Measurements from ENCODE around the gene RHBDF1. TPM values are rescaled to one million over a fixed set of nuclear protein-coding genes. Genes with fewer than 3 reads are reported as not detected.

Gene RHBDF1
- total and polyA plus RNA-seq, 9 of the 15 experiments (the other 6 are each of a cell fraction or from before 2014, with no cell fraction given): 1.0 to 8.2 (median 4.2) TPM

DNA sequence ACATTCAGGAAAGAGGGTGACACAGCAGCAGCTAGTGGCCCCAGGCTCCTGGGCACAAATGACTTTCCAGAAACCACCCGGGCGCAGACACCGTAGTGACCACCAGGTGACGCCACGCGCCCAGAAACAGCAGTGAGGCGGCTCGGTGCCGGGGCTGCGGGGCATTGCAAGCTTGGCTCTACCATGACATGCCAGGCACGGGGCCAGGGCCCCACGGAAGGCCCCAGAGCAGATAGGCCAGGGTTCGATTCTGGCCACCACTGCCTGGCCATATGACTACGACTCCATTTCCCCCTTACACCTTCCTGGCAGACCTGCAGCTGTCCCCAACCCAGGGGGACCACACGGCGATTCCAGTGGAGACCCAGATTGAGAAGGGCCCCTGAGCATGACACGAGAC, 6.7 kb downstream of the RHBDF1 start (continued):
- TF ChIP-seq GABPB1 (CRISPR knock-in tag; IDR thresholded peaks at IDR 0.05) (peak; percentile 60; the same call in 1 of the 2 replicates), C11orf30 (IDR thresholded peaks at IDR 0.05; ENCODE audit: low read depth) (no peak), RUNX1 (IDR thresholded peaks at IDR 0.05; ENCODE audit: low read depth) (no peak), CEBPG (CRISPR knock-in tag; IDR thresholded peaks at IDR 0.05) (no peak), CEBPG (tag; conservative IDR thresholded peaks at IDR 0.05 in 1 of 2, IDR thresholded peaks at IDR 0.05 in 1 of 2) (no peak), ATF1 (CRISPR knock-in tag; IDR thresholded peaks at IDR 0.05) (no peak), ATF1 (tag; IDR thresholded peaks at IDR 0.05) (peak; percentile 36; the same call in 1 of the 2 replicates), NR1H2 (CRISPR knock-in tag; IDR thresholded peaks at IDR 0.05) (no peak), ZBED1 (IDR thresholded peaks at IDR 0.05) (no peak), ZNF12 (CRISPR knock-in tag; IDR thresholded peaks at IDR 0.05) (no peak), ZNF277 (CRISPR knock-in tag; IDR thresholded peaks at IDR 0.05; ENCODE audit: borderline replicate concordance) (no peak), ZNF79 (CRISPR knock-in tag; IDR thresholded peaks at IDR 0.05; ENCODE audit: low read depth) (no peak), ELF4 (CRISPR knock-in tag; IDR thresholded peaks at IDR 0.05) (no peak), CTBP1 (IDR thresholded peaks at IDR 0.05; ENCODE audit: borderline replicate concordance) (peak; percentile 68), TCFL5 (CRISPR knock-in tag; conservative IDR thresholded peaks at IDR 0.05) (no peak), CBX3 (IDR thresholded peaks at IDR 0.05; ENCODE audit: borderline replicate concordance in 1 of 2, low read length in 2 of 2) (no peak), ZFP1 (CRISPR knock-in tag; IDR thresholded peaks at IDR 0.05) (no peak), MAFG (tag; conservative IDR thresholded peaks at IDR 0.05) (0 out of 2 replicates have a peak, but pooled peaks have one; percentile 6), RB1 (IDR thresholded peaks at IDR 0.05; ENCODE audit: low read depth) (peak; percentile 80), JUND (IDR thresholded peaks at IDR 0.05; ENCODE audit: borderline replicate concordance, low read depth, low read length) (peak; percentile 57), JUND (tag; IDR thresholded peaks at IDR 0.05; ENCODE audit: borderline replicate concordance, low read depth, low read length) (no peak; the same call in 2 of the 3 replicates), ZNF316 (IDR thresholded peaks at IDR 0.05) (no peak), KLF1 (tag; IDR thresholded peaks at IDR 0.05) (no peak), SMC3 (conservative IDR thresholded peaks at IDR 0.05; ENCODE audit: insufficient read depth, low read depth, low read length) (peak; percentile 99), NELFE (IDR thresholded peaks at IDR 0.05; ENCODE audit: insufficient read depth, insufficient read length) (no peak), SNIP1 (IDR thresholded peaks at IDR 0.05; ENCODE audit: low read depth) (no peak), GTF2B (IDR thresholded peaks at IDR 0.05; ENCODE audit: extremely low read depth, insufficient read length) (no peak), ZNF224 (CRISPR knock-in tag; IDR thresholded peaks at IDR 0.05) (no peak)
- TF ChIP-seq, protein P1, sequence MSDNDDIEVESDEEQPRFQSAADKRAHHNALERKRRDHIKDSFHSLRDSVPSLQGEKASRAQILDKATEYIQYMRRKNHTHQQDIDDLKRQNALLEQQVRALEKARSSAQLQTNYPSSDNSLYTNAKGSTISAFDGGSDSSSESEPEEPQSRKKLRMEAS (CRISPR knock-in tag; IDR thresholded peaks at IDR 0.05): 0 out of 2 replicates have a peak, but pooled peaks have one; percentile 14
- TF ChIP-seq, protein P2, sequence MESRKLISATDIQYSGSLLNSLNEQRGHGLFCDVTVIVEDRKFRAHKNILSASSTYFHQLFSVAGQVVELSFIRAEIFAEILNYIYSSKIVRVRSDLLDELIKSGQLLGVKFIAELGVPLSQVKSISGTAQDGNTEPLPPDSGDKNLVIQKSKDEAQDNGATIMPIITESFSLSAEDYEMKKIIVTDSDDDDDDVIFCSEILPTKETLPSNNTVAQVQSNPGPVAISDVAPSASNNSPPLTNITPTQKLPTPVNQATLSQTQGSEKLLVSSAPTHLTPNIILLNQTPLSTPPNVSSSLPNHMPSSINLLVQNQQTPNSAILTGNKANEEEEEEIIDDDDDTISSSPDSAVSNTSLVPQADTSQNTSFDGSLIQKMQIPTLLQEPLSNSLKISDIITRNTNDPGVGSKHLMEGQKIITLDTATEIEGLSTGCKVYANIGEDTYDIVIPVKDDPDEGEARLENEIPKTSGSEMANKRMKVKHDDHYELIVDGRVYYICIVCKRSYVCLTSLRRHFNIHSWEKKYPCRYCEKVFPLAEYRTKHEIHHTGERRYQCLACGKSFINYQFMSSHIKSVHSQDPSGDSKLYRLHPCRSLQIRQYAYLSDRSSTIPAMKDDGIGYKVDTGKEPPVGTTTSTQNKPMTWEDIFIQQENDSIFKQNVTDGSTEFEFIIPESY (CRISPR knock-in tag; IDR thresholded peaks at IDR 0.05): no peak
